ENCODE measurements around the gene VAV3. TPM values are rescaled to one million over a fixed set of nuclear protein-coding genes. Genes with fewer than 3 reads are reported as not detected.

VAV3 gene
- total and polyA plus RNA-seq, 12 donors = 0.72 to 3.4 (median 1.9) TPM

DNA sequence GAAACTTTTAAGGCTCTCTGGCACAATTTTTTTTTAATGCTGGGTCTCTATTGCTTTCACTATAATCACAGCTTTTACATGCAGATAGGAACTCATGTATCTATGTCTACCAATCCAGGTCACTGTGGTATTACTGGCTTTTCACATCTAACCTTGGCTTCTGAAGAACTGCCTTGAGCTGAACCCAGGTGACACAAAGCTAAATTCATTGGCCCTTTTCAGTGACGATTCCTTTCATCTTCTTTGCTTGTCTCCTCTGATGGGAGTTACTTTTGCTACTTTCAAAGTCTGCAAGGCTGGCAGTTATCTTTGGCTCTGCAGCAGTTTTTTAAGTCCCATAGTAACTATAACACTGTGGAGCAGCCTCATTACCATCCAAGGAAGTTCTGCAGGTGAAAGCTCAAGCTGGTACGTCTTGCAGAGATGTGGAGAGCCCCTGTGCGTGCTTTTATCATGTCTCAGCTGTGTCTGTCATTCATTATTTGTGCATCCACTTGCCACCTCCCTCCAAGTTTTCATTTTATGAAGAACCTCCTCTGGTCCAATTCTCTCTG lies 364.3 kb downstream of the VAV3 start:
- ATAC-seq (no peak), DNase-seq (no peak)
- 69 to 77% methylated on average over 3 of the region's 3 CpGs for WGBS, 2 donors
- H3K27me3 ChIP-seq = no peaks in the 10 kb centered on the region
- TF ChIP-seq, protein P1, sequence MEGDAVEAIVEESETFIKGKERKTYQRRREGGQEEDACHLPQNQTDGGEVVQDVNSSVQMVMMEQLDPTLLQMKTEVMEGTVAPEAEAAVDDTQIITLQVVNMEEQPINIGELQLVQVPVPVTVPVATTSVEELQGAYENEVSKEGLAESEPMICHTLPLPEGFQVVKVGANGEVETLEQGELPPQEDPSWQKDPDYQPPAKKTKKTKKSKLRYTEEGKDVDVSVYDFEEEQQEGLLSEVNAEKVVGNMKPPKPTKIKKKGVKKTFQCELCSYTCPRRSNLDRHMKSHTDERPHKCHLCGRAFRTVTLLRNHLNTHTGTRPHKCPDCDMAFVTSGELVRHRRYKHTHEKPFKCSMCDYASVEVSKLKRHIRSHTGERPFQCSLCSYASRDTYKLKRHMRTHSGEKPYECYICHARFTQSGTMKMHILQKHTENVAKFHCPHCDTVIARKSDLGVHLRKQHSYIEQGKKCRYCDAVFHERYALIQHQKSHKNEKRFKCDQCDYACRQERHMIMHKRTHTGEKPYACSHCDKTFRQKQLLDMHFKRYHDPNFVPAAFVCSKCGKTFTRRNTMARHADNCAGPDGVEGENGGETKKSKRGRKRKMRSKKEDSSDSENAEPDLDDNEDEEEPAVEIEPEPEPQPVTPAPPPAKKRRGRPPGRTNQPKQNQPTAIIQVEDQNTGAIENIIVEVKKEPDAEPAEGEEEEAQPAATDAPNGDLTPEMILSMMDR (IDR thresholded peaks at IDR 0.05) = no peak
- intact Hi-C loops (cut with DNase I) = no loop called here
- no peak overlapping the region for H3K27ac ChIP-seq
- no peak overlapping the region for H3K4me3 ChIP-seq
- peaks cover 0 to 25% (median 0%) of the 10 kb centered on the region in 9 donors for H3K36me3 ChIP-seq
- peaks cover 0 to under 1% (median 0%) of the 10 kb centered on the region in 11 donors for H3K9me3 ChIP-seq
- no peaks in the 10 kb centered on the region for H3K4me1 ChIP-seq

DNA sequence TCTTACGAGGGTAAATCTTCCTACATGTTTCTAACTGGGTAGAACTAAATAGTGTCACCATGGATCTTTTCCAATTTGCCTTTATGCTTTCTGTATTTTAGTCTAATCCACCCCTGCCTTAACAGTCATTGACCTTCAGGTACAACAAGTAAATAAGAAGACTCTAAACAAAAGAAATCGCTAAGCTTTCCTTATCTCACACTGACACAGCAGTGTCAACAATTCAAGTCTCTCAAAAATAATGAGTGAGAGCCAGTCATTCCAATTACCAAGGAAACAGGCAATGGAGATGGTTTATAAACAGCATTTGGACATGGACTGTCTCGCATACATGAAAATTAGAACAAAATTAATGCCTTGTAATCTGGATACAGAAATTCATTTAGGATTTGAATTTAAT lies 365.8 kb downstream of the VAV3 start:
- intact Hi-C loops (cut with DNase I) = no loop called here
- no peak for ATAC-seq
- Histone ChIP-seq H3K4me1 (peaks cover 0 to under 1% (median 0%) of the 10 kb centered on the region in 9 donors), H3K9me3 (no peaks in the 10 kb centered on the region), H3K27me3 (no peaks in the 10 kb centered on the region), H3K36me3 (peaks cover 0 to 30% (median 0%) of the 10 kb centered on the region in 9 donors), H3K27ac (no peak overlapping the region), H3K4me3 (no peak overlapping the region)
- WGBS, 2 donors = 69 to 75% methylated on average over 3 of the region's 3 CpGs
- TF ChIP-seq, protein P1 (IDR thresholded peaks at IDR 0.05) = no peak
- DNase-seq = no peak

GRCh38 chr1:107597290-107597689 lies 367.7 kb downstream of the VAV3 start:
- H3K4me1 ChIP-seq = peaks cover 0 to 9% (median 0%) of the 10 kb centered on the region in 9 donors
- H3K36me3 ChIP-seq = peaks cover 0 to 30% (median 0%) of the 10 kb centered on the region in 9 donors
- H3K4me3 ChIP-seq = no peak overlapping the region
- no peak overlapping the region for H3K27ac ChIP-seq
- H3K27me3 ChIP-seq = no peaks in the 10 kb centered on the region
- DNase-seq = no peak
- TF ChIP-seq, protein P1 (IDR thresholded peaks at IDR 0.05) = no peak
- intact Hi-C loops (cut with DNase I) = no loop called here
- H3K9me3 ChIP-seq = no peaks in the 10 kb centered on the region
- ATAC-seq = no peak

DNA sequence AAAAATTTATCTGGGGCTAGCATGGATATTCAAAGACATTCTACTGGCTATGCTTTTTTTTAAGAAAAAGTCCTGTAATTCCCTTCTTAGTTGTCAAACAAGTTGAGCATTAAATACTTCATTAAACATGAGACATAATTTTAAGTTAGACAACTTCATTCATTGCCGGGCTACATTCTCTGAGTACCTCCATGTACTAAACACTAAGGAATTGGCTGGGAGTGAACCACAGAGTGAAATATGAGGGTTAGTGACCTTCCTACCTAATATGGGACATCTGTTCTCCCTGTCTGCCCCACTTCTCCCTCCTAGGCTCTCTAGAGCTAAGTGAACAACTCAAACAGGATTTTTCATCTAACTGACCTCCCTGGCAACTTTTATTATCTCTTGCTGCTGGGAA lies 370.4 kb downstream of the VAV3 start:
- H3K27me3 ChIP-seq = no peaks in the 10 kb centered on the region
- DNase-seq (no peak), ATAC-seq (no peak)
- peaks cover 0 to 9% (median 0%) of the 10 kb centered on the region in 9 donors for H3K4me1 ChIP-seq
- no peaks in the 10 kb centered on the region for H3K9me3 ChIP-seq
- TF ChIP-seq, protein P1 (IDR thresholded peaks at IDR 0.05) = no peak
- peaks cover 0 to 14% (median 0%) of the 10 kb centered on the region in 9 donors for H3K36me3 ChIP-seq
- intact Hi-C loops (cut with DNase I) = no loop called here
- 92 to 94% methylated on average over 1 of the region's 1 CpG for WGBS, 2 donors
- no peak overlapping the region for H3K4me3 ChIP-seq
- H3K27ac ChIP-seq = no peak overlapping the region
